Mammary epithelial cell (primary cell): ENCODE data around the gene ZNF787.

Experiments used
- CTCF ChIP-seq, 2 donors: IDR thresholded peaks in 1 of 2; conservative IDR thresholded peaks in 1 of 2; 2 replicates each; pipeline ENCODE4 v1.5.1; 2011 to 2012; ENCODE audit warnings: inconsistent platforms in 2 of 2, low read length in 2 of 2, mild to moderate bottlenecking in 2 of 2, control low read depth in 1 of 2, low read depth in 1 of 2; ENCODE audit not compliant: insufficient read depth in 1 of 2; ENCODE audit errors: extremely low read depth in 1 of 2
- EZH2 ChIP-seq: IDR thresholded peaks from 2 replicates; pipeline ENCODE4 v1.6.1; 2012; ENCODE audit warnings: low read length, inconsistent platforms, borderline replicate concordance

GRCh38 chr19:56136362-56136761 lies 15.3 kb upstream of the ZNF787 start:
- TF ChIP-seq CTCF (conservative IDR thresholded peaks at IDR 0.05 in 1 of 2, IDR thresholded peaks at IDR 0.05 in 1 of 2; ENCODE audit: extremely low read depth in 1 of 2, insufficient read depth in 1 of 2, low read depth in 1 of 2, low read length in 2 of 2) (no peak), EZH2 (no peak)
